Measurements from ENCODE around the gene MAFG. TPM values are rescaled to one million over a fixed set of nuclear protein-coding genes. Genes with fewer than 3 reads are reported as not detected.
A peak's percentile ranks its signal among the peaks of the same experiment; 100 is the strongest.

The MAFG gene
- polyA plus RNA-seq, 1 of the 3 experiments (the other 2 are of a cell fraction) = 38.7 TPM

DNA sequence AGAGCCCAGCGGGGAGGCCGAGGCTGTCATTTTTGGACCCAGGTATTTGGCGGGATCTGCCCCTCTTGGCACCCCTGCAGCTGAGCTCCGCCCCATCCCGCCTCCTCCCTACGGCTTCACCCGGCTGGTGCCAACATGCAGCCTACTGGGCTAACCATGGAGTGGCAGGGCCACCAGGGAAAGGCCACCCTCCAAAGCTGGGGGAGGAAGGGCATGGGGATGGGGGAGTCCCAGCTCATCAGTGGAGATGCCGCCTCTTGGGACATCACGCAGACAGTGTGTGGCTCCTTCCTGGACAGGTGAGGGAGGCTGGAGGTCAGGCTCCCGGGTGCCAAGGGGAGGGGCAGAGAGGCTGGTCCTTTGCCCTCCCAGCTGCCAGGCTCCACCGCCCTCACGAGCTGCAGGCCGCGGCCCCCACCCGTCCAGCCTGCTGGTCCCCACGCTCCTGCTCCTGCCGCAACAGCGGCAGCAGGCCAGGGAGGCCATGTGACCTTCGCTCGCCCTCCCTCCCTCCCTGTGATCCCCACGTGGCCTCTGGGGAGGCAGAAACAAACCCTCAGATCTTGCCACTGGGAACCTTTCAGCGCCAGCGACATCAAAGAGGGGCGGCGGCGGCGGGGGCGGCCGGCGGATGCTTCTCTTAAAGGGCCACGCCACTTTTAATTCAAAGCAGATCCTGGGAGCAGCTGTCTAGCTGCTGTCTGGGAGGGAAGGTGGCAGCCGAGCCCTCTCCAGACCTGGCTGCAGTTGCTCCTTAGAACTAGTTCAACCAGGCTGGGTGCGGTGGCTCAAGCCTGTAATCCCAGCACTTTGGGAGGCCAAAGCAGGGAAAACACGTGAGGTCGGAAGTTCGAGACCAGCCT lies 40.2 kb upstream of the MAFG start (continued):
- no peak for TF ChIP-seq JUND (IDR thresholded peaks at IDR 0.05)
- TF ChIP-seq, protein P1, sequence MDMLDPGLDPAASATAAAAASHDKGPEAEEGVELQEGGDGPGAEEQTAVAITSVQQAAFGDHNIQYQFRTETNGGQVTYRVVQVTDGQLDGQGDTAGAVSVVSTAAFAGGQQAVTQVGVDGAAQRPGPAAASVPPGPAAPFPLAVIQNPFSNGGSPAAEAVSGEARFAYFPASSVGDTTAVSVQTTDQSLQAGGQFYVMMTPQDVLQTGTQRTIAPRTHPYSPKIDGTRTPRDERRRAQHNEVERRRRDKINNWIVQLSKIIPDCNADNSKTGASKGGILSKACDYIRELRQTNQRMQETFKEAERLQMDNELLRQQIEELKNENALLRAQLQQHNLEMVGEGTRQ (IDR thresholded peaks at IDR 0.05; ENCODE audit: borderline replicate concordance, low read depth, low read length) = peak; percentile 83
- TF ChIP-seq RXRA (IDR thresholded peaks at IDR 0.05; ENCODE audit: borderline replicate concordance, low read depth) = no peak
- peak; percentile 72; the same call in 1 of the 2 replicates for TF ChIP-seq FOXJ3 (CRISPR knock-in tag; IDR thresholded peaks at IDR 0.05)
- TF ChIP-seq SMC3 (IDR thresholded peaks at IDR 0.05; ENCODE audit: low read depth, low read length) = no peak
- no peak for TF ChIP-seq RFX5 (IDR thresholded peaks at IDR 0.05; ENCODE audit: low read length)
- no peak; the same call in 1 of the 2 replicates for TF ChIP-seq TAF1 (IDR thresholded peaks at IDR 0.05; ENCODE audit: borderline replicate concordance, low read depth, low read length)
- 0 out of 4 replicates have a peak, but pooled peaks of 1 of the 2 experiments have one; percentile 12 for TF ChIP-seq EP300 (IDR thresholded peaks at IDR 0.05; ENCODE audit: borderline replicate concordance in 1 of 2, low read depth in 1 of 2, low read length in 1 of 2)
- TF ChIP-seq YY1 (IDR thresholded peaks at IDR 0.05; ENCODE audit: low read depth) = no peak
- TF ChIP-seq, protein P2, sequence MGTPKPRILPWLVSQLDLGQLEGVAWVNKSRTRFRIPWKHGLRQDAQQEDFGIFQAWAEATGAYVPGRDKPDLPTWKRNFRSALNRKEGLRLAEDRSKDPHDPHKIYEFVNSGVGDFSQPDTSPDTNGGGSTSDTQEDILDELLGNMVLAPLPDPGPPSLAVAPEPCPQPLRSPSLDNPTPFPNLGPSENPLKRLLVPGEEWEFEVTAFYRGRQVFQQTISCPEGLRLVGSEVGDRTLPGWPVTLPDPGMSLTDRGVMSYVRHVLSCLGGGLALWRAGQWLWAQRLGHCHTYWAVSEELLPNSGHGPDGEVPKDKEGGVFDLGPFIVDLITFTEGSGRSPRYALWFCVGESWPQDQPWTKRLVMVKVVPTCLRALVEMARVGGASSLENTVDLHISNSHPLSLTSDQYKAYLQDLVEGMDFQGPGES (IDR thresholded peaks at IDR 0.05; ENCODE audit: low read depth, low read length) = no peak

GRCh38 chr17:81967244-81967532 lies 39.7 kb upstream of the MAFG start:
- Histone ChIP-seq H3K4me2 (no peak overlapping the region), H3K79me2 (ENCODE audit: insufficient read depth) (no peaks in the 10 kb centered on the region), H3K4me3 (ENCODE audit: low read depth in 2 of 2, low read length in 1 of 2) (no peak overlapping the region), H3F3A (replicated peaks; ENCODE audit: insufficient read depth) (peaks cover 13% of the 10 kb centered on the region), H3K27ac (ENCODE audit: low read depth in 2 of 2, low read length in 1 of 2) (peak overlapping the region in 1 of 2 experiments; percentile 84; a peak in 2 of 4 replicates), H3K9me3 (no peaks in the 10 kb centered on the region), H3K4me1 (ENCODE audit: control insufficient read depth in 1 of 2, insufficient read depth in 2 of 2, low read depth in 1 of 2, low read length in 1 of 2) (peaks cover 0 to 31% of the 10 kb centered on the region in 2 experiments; a peak in 1 of 4 replicates), H3K9ac (no peak overlapping the region), H4K20me1 (ENCODE audit: insufficient read depth) (no peaks in the 10 kb centered on the region), H3K36me3 (replicated peaks in 1 of 2; ENCODE audit: control insufficient read depth in 1 of 2, insufficient read depth in 2 of 2, low read length in 1 of 2) (no peaks in the 10 kb centered on the region), H2AFZ (ENCODE audit: low read depth) (no peak overlapping the region), H3K9me2 (no peaks in the 10 kb centered on the region), H3K27me3 (ENCODE audit: insufficient read depth) (0 out of 2 replicates have a peak, but pooled peaks cover 3% of the 10 kb centered on the region)
- no peak for DNase-seq
- ChIA-PET CTCF (interaction anchor here (1.0 to 14.5 kb wide), 9 partner anchors 7 to 238 kb away, joined by 3 to 1216 read pairs (median 6); partner anchors contain the start of genes ASPSCR1, CENPX, DCXR and LRRC45), POLR2A (interaction anchor here (0.8 to 2.6 kb wide), 6 partner anchors 10 to 139 kb away, joined by 3 to 11 read pairs (median 4); partner anchors contain the start of genes ASPSCR1, CENPX and LRRC45)
- TF ChIP-seq FOXJ3 (CRISPR knock-in tag; IDR thresholded peaks at IDR 0.05) (no peak), GATA2 (CRISPR knock-in tag; IDR thresholded peaks at IDR 0.05) (no peak), RCOR1 (IDR thresholded peaks at IDR 0.05; ENCODE audit: low read length) (no peak), SIN3A (IDR thresholded peaks at IDR 0.05; ENCODE audit: borderline replicate concordance, low read depth, low read length) (no peak), FOXM1 (IDR thresholded peaks at IDR 0.05; ENCODE audit: low read depth) (no peak), TEAD4 (IDR thresholded peaks at IDR 0.05; ENCODE audit: borderline replicate concordance, insufficient read depth) (no peak), NFIC (IDR thresholded peaks at IDR 0.05; ENCODE audit: borderline replicate concordance) (no peak), JUND (IDR thresholded peaks at IDR 0.05) (no peak)
- TF ChIP-seq, protein P1 (IDR thresholded peaks at IDR 0.05; ENCODE audit: borderline replicate concordance, low read depth, low read length) = no peak
- TF ChIP-seq, protein P3, sequence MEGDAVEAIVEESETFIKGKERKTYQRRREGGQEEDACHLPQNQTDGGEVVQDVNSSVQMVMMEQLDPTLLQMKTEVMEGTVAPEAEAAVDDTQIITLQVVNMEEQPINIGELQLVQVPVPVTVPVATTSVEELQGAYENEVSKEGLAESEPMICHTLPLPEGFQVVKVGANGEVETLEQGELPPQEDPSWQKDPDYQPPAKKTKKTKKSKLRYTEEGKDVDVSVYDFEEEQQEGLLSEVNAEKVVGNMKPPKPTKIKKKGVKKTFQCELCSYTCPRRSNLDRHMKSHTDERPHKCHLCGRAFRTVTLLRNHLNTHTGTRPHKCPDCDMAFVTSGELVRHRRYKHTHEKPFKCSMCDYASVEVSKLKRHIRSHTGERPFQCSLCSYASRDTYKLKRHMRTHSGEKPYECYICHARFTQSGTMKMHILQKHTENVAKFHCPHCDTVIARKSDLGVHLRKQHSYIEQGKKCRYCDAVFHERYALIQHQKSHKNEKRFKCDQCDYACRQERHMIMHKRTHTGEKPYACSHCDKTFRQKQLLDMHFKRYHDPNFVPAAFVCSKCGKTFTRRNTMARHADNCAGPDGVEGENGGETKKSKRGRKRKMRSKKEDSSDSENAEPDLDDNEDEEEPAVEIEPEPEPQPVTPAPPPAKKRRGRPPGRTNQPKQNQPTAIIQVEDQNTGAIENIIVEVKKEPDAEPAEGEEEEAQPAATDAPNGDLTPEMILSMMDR (IDR thresholded peaks at IDR 0.05) = no peak
- TF ChIP-seq, protein P4, sequence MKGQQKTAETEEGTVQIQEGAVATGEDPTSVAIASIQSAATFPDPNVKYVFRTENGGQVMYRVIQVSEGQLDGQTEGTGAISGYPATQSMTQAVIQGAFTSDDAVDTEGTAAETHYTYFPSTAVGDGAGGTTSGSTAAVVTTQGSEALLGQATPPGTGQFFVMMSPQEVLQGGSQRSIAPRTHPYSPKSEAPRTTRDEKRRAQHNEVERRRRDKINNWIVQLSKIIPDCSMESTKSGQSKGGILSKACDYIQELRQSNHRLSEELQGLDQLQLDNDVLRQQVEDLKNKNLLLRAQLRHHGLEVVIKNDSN (IDR thresholded peaks at IDR 0.05; ENCODE audit: borderline replicate concordance, low read depth) = no peak
- WGBS (ENCODE audit: low lambda C conversion rate) = 94% methylated on average over 4 of the region's 5 CpGs
